IgD-negative memory B cell (primary cell): Measurements from ENCODE around the gene ZNF768. TPM values are rescaled to one million over a fixed set of nuclear protein-coding genes. Genes with fewer than 3 reads are reported as not detected.
"Not testable (repeated sequence)": the region's sequence is repeated elsewhere in the genome, so short reads cannot be mapped to it uniquely, and the experiment has no call there.

Source experiments
- H3K27ac Mint-ChIP-seq, 3 donors: one replicate each; pipeline ENCODE4 v1.8.0; 2020 to 2022; ENCODE audit warnings: mild to moderate bottlenecking in 3 of 3, mixed read lengths in 3 of 3, moderate library complexity in 1 of 3
- H3K27me3 Mint-ChIP-seq: one replicate; pipeline ENCODE4 v1.8.0; 2021; ENCODE audit warnings: mixed read lengths
- H3K36me3 Mint-ChIP-seq: one replicate; pipeline ENCODE4 v1.8.0; 2020; ENCODE audit warnings: mild to moderate bottlenecking, mixed read lengths
- H3K4me1 Mint-ChIP-seq, 3 donors: one replicate each; pipeline ENCODE4 v1.8.0; 2020 to 2022; ENCODE audit warnings: mixed read lengths in 3 of 3, mild to moderate bottlenecking in 1 of 3
- H3K4me3 Mint-ChIP-seq, 4 donors: one replicate each; pipeline ENCODE4 v1.8.0; 2020 to 2022; ENCODE audit warnings: mild to moderate bottlenecking in 4 of 4, mixed read lengths in 4 of 4, moderate library complexity in 3 of 4
- H3K9me3 Mint-ChIP-seq, 3 donors: one replicate each; pipeline ENCODE4 v1.8.0; 2020 to 2021; ENCODE audit warnings: mixed read lengths in 3 of 3, mild to moderate bottlenecking in 1 of 3
- polyA plus RNA-seq: library from polyadenylated mRNA; unstranded; fragments of 300-500 nt; fragmentation: Illumina TruSeq; gene quantifications from one replicate; pipeline ENCODE4 v1.2.3, GENCODE V29; 2021

The ZNF768 gene
- polyA plus RNA-seq, 1 donor from 2014 or later, result 12.7 TPM

DNA sequence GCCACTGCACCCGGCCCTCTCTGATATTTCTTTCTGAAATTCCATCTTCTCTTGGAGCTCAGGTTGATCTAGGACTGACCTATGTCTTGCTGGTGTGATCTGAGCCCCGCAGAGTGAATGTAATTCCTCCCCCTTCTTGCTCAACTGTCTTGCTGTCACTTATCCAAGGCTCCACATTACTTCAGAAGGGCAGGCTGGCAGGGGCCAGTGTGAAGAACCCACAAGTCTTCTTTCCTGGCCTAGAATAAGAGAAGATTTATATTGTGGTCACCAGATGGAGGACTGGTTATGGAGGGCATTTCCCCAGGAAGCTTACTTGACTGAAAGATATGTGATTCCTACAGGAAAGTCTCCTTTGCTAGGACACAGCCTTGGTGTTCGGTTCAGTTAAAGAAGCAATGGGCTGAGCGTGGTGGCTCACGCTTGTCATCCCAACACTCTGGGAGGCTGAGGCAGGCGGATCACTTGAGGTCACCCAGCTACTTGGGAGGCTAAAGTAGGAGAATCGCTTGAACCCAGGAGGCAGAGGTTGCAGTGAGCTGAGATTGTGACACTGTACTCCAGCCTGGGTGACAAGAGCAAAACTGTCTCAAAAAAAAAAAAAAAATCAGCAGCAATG lies 40.4 kb downstream of the ZNF768 start:
- no peak overlapping the region for H3K4me3 Mint-ChIP-seq
- H3K27ac Mint-ChIP-seq, result no peak overlapping the region
- H3K36me3 Mint-ChIP-seq, result peaks cover 9% of the 10 kb centered on the region

DNA sequence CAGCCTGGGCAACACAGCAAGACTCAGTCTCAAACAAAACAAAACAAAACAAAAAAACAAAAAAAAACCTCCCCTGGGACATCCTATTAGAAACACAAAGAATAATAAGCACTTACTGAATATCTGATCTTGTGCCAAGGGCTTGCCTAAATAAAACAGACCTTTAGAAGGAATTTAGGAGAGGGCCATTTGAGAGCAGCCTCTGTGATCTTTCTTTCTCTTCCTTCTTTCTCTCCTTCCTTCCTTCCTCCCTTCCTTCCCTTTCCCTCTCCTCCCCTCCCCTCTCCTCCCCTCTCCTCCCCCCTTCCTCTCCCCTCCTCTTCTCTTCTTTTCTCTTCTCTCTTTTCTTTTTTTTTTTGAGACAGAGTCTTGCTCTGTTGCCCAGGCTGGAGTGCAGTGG lies 41.5 kb downstream of the ZNF768 start:
- Mint-ChIP-seq H3K36me3 (peaks cover 5% of the 10 kb centered on the region), H3K27me3 (no peaks in the 10 kb centered on the region), H3K4me1 (peaks cover 0 to 11% (median 8%) of the 10 kb centered on the region in 3 donors), H3K9me3 (no peaks in the 10 kb centered on the region), H3K4me3 (no peak overlapping the region), H3K27ac (no peak overlapping the region)

More for the DNA sequence above, 40.4 kb downstream of the ZNF768 start:
- peaks cover 0 to 5% (median 4%) of the 10 kb centered on the region in 3 donors for H3K4me1 Mint-ChIP-seq
- H3K9me3 Mint-ChIP-seq, result no peaks in the 10 kb centered on the region
- no peaks in the 10 kb centered on the region for H3K27me3 Mint-ChIP-seq

DNA sequence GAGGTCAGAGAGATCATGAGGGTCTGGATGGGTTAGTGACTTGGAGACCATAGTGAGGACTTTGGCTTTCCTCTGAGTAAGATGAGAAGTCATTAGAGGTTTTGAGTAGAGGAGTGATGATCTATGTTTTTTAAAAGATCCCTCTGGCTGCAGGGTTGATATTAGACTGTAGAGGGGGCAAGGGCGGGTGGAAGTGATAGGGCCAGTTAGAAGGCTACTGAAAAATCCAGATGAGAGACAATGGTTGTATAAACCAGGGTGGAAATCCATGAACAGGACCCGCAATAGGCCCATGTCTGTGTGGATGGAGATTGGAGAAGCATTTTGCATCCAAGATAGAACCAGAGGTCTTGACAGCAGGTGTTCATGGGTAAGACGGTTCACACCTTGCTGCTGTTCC lies 44.0 kb downstream of the ZNF768 start:
- H3K27me3 Mint-ChIP-seq, result no peaks in the 10 kb centered on the region
- H3K9me3 Mint-ChIP-seq, result no peaks in the 10 kb centered on the region
- H3K4me3 Mint-ChIP-seq, result no peak overlapping the region
- H3K4me1 Mint-ChIP-seq, result peaks cover 7 to 21% (median 15%) of the 10 kb centered on the region in 3 donors
- peaks cover 5% of the 10 kb centered on the region for H3K36me3 Mint-ChIP-seq
- H3K27ac Mint-ChIP-seq, result peak overlapping the region in 1 of 3 donors; percentile 73

DNA sequence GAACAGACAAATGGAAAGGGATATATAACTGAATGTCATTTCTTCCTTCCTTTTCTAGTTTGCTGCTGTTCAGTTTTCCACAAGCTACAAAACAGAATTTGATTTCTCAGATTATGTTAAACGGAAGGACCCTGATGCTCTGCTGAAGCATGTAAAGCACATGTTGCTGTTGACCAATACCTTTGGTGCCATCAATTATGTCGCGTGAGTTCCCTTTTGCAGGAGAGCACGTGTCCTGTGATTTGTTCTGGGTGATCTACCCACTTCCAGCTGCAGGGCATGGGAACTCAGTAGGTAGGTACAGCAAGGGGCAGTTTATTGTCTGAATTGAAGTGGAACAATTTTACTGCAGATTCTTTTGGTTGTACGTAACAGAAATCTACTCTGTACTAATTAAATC lies 45.0 kb downstream of the ZNF768 start:
- H3K27me3 Mint-ChIP-seq, result no peaks in the 10 kb centered on the region
- H3K9me3 Mint-ChIP-seq, result no peaks in the 10 kb centered on the region
- H3K27ac Mint-ChIP-seq, result peak overlapping the region in 1 of 3 donors; percentile 67
- H3K36me3 Mint-ChIP-seq, result peaks cover 3% of the 10 kb centered on the region
- no peak overlapping the region for H3K4me3 Mint-ChIP-seq
- H3K4me1 Mint-ChIP-seq, result peaks cover 13 to 20% (median 17%) of the 10 kb centered on the region in 3 donors

DNA sequence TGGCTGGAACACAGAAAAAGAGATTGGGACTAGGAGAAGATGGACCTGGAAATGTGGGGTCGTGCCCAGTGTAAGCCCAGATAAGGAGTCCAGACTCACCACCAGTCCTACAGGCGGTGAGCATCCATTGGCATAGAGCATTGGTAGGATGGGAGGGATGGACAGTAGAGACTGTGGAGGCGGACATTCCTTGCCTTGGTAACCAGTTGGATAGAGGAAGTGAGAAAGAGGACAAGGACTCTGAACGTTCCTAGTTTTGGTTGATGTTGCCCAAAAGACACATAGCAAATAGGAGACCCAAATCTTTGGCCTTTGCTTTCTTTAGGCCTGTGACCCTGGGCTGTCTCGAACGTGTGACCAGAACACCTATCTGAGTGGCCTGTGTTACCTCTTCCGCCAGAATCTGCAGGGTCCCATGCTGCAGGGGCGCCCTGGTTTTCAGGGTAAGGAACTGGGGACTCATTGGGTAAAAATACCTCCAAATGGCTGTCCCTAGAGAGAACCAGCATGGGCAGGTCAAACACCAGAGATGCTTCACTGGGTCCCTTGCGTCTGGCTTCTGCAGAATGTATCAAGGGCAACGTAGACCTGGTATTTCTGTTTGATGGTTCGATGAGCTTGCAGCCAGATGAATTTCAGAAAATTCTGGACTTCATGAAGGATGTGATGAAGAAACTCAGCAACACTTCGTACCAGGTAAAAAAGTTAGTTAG lies 47.4 kb downstream of the ZNF768 start:
- peak overlapping the region; percentile 18 to 69 (median 54) for H3K27ac Mint-ChIP-seq
- peaks cover 5% of the 10 kb centered on the region for H3K36me3 Mint-ChIP-seq
- no peaks in the 10 kb centered on the region for H3K9me3 Mint-ChIP-seq
- H3K4me3 Mint-ChIP-seq, result peak overlapping the region in 2 of 4 donors; percentile 61 to 77
- peaks cover 13 to 29% (median 26%) of the 10 kb centered on the region in 3 donors for H3K4me1 Mint-ChIP-seq
- no peaks in the 10 kb centered on the region for H3K27me3 Mint-ChIP-seq

DNA sequence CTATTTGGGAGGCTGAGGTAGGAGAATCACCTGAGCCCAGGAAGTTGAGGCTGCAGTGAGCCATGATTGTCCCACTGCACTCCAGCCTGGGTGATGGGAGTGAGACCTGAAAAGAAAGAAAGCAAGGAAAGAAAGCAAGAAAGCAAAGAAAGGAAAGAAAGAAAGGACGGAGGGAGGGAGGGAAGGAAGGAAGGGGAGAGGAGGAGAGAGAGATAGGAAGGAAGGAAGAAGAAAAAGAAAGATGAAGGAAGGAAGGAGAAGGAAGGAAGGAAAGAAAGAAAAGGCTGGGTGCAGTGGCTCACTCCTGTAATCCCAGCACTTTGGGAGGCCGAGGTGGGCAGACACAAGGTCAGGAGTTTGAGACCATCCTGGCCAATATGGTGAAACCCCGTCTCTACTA lies 48.6 kb downstream of the ZNF768 start:
- H3K27me3 Mint-ChIP-seq, H3K36me3 Mint-ChIP-seq, H3K9me3 Mint-ChIP-seq: not testable (repeated sequence)
- Mint-ChIP-seq H3K27ac (peak overlapping the region in 2 of 3 donors; percentile 72 to 78), H3K4me3 (peak overlapping the region in 1 of 4 donors; percentile 40), H3K4me1 (peaks cover 17 to 40% (median 33%) of the 10 kb centered on the region in 3 donors)

DNA sequence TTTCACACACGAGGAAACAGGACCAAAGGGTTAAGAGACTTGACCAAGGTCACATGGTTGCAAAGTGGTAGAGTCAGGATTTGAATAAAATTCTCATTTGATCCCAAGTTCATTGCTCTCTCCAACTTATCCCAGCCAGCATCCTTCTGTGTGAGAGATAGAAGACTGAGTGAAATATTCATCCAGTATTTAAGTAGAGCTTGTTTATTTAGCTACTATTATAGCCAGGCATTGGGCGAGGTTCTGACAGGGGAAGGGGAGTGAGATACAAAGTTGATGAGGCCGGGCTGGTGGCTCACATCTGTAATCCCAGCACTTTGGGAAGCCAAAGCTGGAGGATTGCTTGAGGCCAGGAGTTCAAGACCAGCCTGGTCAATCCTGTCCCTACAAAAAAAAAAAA lies 49.4 kb downstream of the ZNF768 start:
- Mint-ChIP-seq H3K27me3 (no peaks in the 10 kb centered on the region), H3K4me1 (peaks cover 22 to 44% (median 35%) of the 10 kb centered on the region in 3 donors), H3K9me3 (peaks cover 0 to 2% (median 0%) of the 10 kb centered on the region in 3 donors), H3K4me3 (peak overlapping the region in 3 of 4 donors; percentile 35 to 49 (median 40)), H3K36me3 (peaks cover 3% of the 10 kb centered on the region), H3K27ac (peak overlapping the region in 1 of 3 donors; percentile 72)

DNA sequence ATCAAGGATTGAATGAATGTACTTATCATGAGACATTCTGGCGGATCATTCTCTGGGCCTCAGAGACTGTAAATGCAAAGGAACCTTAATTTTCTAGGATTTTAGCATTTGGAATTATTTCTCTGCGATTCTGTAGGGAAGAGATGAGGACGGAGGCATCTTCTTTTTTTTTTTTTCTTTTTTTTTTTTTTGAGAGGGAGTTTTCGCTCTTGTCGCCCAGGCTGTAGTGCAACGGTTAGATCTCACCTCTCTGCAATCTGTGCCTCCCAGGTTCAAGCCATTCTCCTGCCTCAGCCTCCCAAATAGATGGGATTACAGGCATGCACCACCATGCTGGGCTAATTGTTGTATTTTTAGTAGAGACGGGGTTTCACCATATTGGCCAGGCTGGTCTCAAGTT lies 51.7 kb downstream of the ZNF768 start:
- peak overlapping the region in 2 of 3 donors; percentile 10 to 12 for H3K27ac Mint-ChIP-seq
- H3K36me3 Mint-ChIP-seq, result peaks cover 3% of the 10 kb centered on the region
- H3K9me3 Mint-ChIP-seq, result peaks cover 0 to 2% (median 0%) of the 10 kb centered on the region in 3 donors
- peaks cover 28 to 49% (median 44%) of the 10 kb centered on the region in 3 donors for H3K4me1 Mint-ChIP-seq
- no peaks in the 10 kb centered on the region for H3K27me3 Mint-ChIP-seq
- peak overlapping the region; percentile 62 to 76 (median 72) for H3K4me3 Mint-ChIP-seq

DNA sequence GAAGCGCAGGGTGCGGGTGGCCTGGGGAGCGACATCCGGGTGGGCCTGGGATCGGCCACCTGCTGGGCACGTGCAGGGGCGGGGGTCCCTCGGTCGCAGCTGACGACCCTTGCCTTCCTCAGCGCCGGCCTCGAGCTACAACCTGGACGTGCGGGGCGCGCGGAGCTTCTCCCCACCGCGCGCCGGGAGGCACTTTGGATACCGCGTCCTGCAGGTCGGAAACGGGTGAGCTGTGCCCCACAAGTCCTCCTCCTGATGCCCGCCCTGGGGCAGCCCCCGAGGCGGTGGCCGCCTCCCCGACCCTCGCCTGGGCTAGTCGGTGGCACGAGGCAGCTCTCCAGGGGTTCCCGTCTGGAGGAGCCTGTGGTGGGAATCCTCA lies 52.3 kb downstream of the ZNF768 start:
- no peaks in the 10 kb centered on the region for H3K27me3 Mint-ChIP-seq
- peaks cover 0 to 2% (median 0%) of the 10 kb centered on the region in 3 donors for H3K9me3 Mint-ChIP-seq
- no peak overlapping the region for H3K27ac Mint-ChIP-seq
- peaks cover 24 to 48% (median 43%) of the 10 kb centered on the region in 3 donors for H3K4me1 Mint-ChIP-seq
- peak overlapping the region; percentile 86 to 99 (median 92) for H3K4me3 Mint-ChIP-seq
- peaks cover 3% of the 10 kb centered on the region for H3K36me3 Mint-ChIP-seq

Other genes starting within 250 kb of the ZNF768 start
- gene CD2BP2, start 171.3 kb downstream of the ZNF768 start, polyA plus RNA-seq, result 42.7 TPM
- gene TBC1D10B, start 156.1 kb downstream of the ZNF768 start, polyA plus RNA-seq, result 11.3 TPM
- gene MYL11, start 151.8 kb downstream of the ZNF768 start, polyA plus RNA-seq, result 1.7 TPM
- 161 TPM for gene SEPTIN1, start 144.0 kb downstream of the ZNF768 start, polyA plus RNA-seq
- gene ZNF48, start 131.1 kb downstream of the ZNF768 start, polyA plus RNA-seq, result 9.7 TPM
- gene ZNF771, start 119.0 kb downstream of the ZNF768 start, polyA plus RNA-seq, result 4.8 TPM
- gene DCTPP1, start 96.5 kb downstream of the ZNF768 start, polyA plus RNA-seq, result 137 TPM
- gene SEPHS2, start 80.7 kb downstream of the ZNF768 start, polyA plus RNA-seq, result 64.0 TPM
- gene ITGAL, start 53.8 kb downstream of the ZNF768 start, polyA plus RNA-seq, result 51.9 TPM
- gene ZNF747, start 8.3 kb upstream of the ZNF768 start, polyA plus RNA-seq, result 14.8 TPM
- gene ZNF764, start 31.8 kb upstream of the ZNF768 start, polyA plus RNA-seq, result 6.2 TPM
- 40.7 TPM for gene ZNF688, start 45.1 kb upstream of the ZNF768 start, polyA plus RNA-seq
- gene ZNF785, start 59.1 kb upstream of the ZNF768 start, polyA plus RNA-seq, result 2.9 TPM
- gene ZNF689, start 83.8 kb upstream of the ZNF768 start, polyA plus RNA-seq, result 12.8 TPM
- 27.6 TPM for gene PRR14, start 124.4 kb upstream of the ZNF768 start, polyA plus RNA-seq
- 7.1 TPM for gene FBRS, start 131.9 kb upstream of the ZNF768 start, polyA plus RNA-seq
- gene SRCAP, start 172.6 kb upstream of the ZNF768 start, polyA plus RNA-seq, result 32.6 TPM
- gene PHKG2, start 221.9 kb upstream of the ZNF768 start, polyA plus RNA-seq, result 36.7 TPM
- gene CFAP119, start 235.5 kb upstream of the ZNF768 start, polyA plus RNA-seq, result 0.63 TPM
- gene RNF40, start 235.8 kb upstream of the ZNF768 start, polyA plus RNA-seq, result 56.0 TPM